ENCODE data around the gene CRNN. TPM values are rescaled to one million over a fixed set of nuclear protein-coding genes. Genes with fewer than 3 reads are reported as not detected.
A peak's percentile ranks its signal among the peaks of the same experiment; 100 is the strongest.

CRNN gene
- total RNA-seq, 3 donors from 2014 or later (not counting 1 experiment from before 2014, with no cell fraction given): not detected

GRCh38 chr1:152459596-152460528, 45.8 kb upstream of the CRNN start:
- ATAC-seq (peak; percentile 71 to 75 (median 74)), DNase-seq (peak; percentile 67 to 89)
- Histone ChIP-seq H3K36me3 (ENCODE audit: control insufficient read depth, insufficient read depth, low read length) (no peaks in the 10 kb centered on the region), H3K27ac (ENCODE audit: low read length) (peak overlapping the region; percentile 71), H3K4me1 (ENCODE audit: control insufficient read depth, insufficient read depth, low read length) (peaks cover 13% of the 10 kb centered on the region), H3K4me3 (ENCODE audit: low read length) (no peak overlapping the region), H3K9me3 (ENCODE audit: control insufficient read depth, insufficient read depth, low read length) (no peaks in the 10 kb centered on the region), H3K27me3 (ENCODE audit: control insufficient read depth, insufficient read depth, low read length) (no peaks in the 10 kb centered on the region)
- intact Hi-C loops (cut with micrococcal nuclease): loop anchor here (2.0 kb wide), 1 partner anchor 19 kb away; no protein-coding TSS in a partner anchor
- WGBS (ENCODE audit: insufficient coverage): 14% methylated on average over 8 of the region's 8 CpGs
- TF ChIP-seq, protein P1, sequence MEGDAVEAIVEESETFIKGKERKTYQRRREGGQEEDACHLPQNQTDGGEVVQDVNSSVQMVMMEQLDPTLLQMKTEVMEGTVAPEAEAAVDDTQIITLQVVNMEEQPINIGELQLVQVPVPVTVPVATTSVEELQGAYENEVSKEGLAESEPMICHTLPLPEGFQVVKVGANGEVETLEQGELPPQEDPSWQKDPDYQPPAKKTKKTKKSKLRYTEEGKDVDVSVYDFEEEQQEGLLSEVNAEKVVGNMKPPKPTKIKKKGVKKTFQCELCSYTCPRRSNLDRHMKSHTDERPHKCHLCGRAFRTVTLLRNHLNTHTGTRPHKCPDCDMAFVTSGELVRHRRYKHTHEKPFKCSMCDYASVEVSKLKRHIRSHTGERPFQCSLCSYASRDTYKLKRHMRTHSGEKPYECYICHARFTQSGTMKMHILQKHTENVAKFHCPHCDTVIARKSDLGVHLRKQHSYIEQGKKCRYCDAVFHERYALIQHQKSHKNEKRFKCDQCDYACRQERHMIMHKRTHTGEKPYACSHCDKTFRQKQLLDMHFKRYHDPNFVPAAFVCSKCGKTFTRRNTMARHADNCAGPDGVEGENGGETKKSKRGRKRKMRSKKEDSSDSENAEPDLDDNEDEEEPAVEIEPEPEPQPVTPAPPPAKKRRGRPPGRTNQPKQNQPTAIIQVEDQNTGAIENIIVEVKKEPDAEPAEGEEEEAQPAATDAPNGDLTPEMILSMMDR (IDR thresholded peaks at IDR 0.05): peak; percentile 80
- H3K36me3 Mint-ChIP-seq: no peaks in the 10 kb centered on the region
- H3K27me3 Mint-ChIP-seq (ENCODE audit: low read depth in 2 of 2): peaks cover 3 to 5% of the 10 kb centered on the region in 2 donors
- no peaks in the 10 kb centered on the region for H3K9me3 Mint-ChIP-seq
- peak overlapping the region; percentile 83 for H3K4me3 Mint-ChIP-seq
- H3K4me1 Mint-ChIP-seq: peaks cover 26 to 33% of the 10 kb centered on the region in 2 donors
- H3K27ac Mint-ChIP-seq: peak overlapping the region; percentile 94 to 95

- peak; percentile 75 to 78 (median 78) for ATAC-seq
- Mint-ChIP-seq H3K4me1 (peaks cover 26 to 33% of the 10 kb centered on the region in 2 donors), H3K9me3 (no peaks in the 10 kb centered on the region)
These were observed 44.5 kb upstream of the CRNN start for GRCh38 chr1:152458384-152459185.

GRCh38 chr1:152457561-152457960, 43.5 kb upstream of the CRNN start:
- peaks cover 26 to 33% of the 10 kb centered on the region in 2 donors for H3K4me1 Mint-ChIP-seq
- Histone ChIP-seq H3K27ac (ENCODE audit: low read length) (no peak overlapping the region), H3K36me3 (ENCODE audit: control insufficient read depth, insufficient read depth, low read length) (no peaks in the 10 kb centered on the region), H3K4me1 (ENCODE audit: control insufficient read depth, insufficient read depth, low read length) (peaks cover 13% of the 10 kb centered on the region), H3K4me3 (ENCODE audit: low read length) (no peak overlapping the region), H3K27me3 (ENCODE audit: control insufficient read depth, insufficient read depth, low read length) (no peaks in the 10 kb centered on the region), H3K9me3 (ENCODE audit: control insufficient read depth, insufficient read depth, low read length) (no peaks in the 10 kb centered on the region)
- intact Hi-C loops (cut with micrococcal nuclease): no loop called here
- H3K4me3 Mint-ChIP-seq: no peak overlapping the region
- H3K27me3 Mint-ChIP-seq (ENCODE audit: low read depth in 2 of 2): peaks cover 13 to 16% of the 10 kb centered on the region in 2 donors
- no peak overlapping the region for H3K27ac Mint-ChIP-seq
- DNase-seq: no peak
- no peaks in the 10 kb centered on the region for H3K9me3 Mint-ChIP-seq
- WGBS (ENCODE audit: insufficient coverage): 68% methylated on average over 2 of the region's 2 CpGs
- ATAC-seq: no peak
- H3K36me3 Mint-ChIP-seq: no peaks in the 10 kb centered on the region
- TF ChIP-seq, protein P1 (IDR thresholded peaks at IDR 0.05): no peak

More at GRCh38 chr1:152458384-152459185, 44.5 kb upstream of the CRNN start:
- peaks cover 12 to 13% of the 10 kb centered on the region in 2 donors for H3K27me3 Mint-ChIP-seq (ENCODE audit: low read depth in 2 of 2)
- 39% methylated on average over 10 of the region's 11 CpGs for WGBS (ENCODE audit: insufficient coverage)
- peaks cover 13% of the 10 kb centered on the region for H3K4me1 ChIP-seq (ENCODE audit: control insufficient read depth, insufficient read depth, low read length)
- TF ChIP-seq, protein P1 (IDR thresholded peaks at IDR 0.05): peak; percentile 72
- no peaks in the 10 kb centered on the region for H3K27me3 ChIP-seq (ENCODE audit: control insufficient read depth, insufficient read depth, low read length)
- H3K27ac ChIP-seq (ENCODE audit: low read length): no peak overlapping the region
- no peak overlapping the region for H3K4me3 ChIP-seq (ENCODE audit: low read length)
- no peaks in the 10 kb centered on the region for H3K9me3 ChIP-seq (ENCODE audit: control insufficient read depth, insufficient read depth, low read length)
- H3K36me3 ChIP-seq (ENCODE audit: control insufficient read depth, insufficient read depth, low read length): no peaks in the 10 kb centered on the region
- DNase-seq: peak; percentile 74 to 91
- intact Hi-C loops (cut with micrococcal nuclease): loop anchor here (1.0 to 2.0 kb wide), 4 partner anchors 18 to 406 kb away; no protein-coding TSS in a partner anchor
- H3K36me3 Mint-ChIP-seq: no peaks in the 10 kb centered on the region
- peak overlapping the region in 1 of 2 donors; percentile 95 for H3K27ac Mint-ChIP-seq
- peak overlapping the region; percentile 52 for H3K4me3 Mint-ChIP-seq

Data from natural killer cell (primary cell).